Fibroblast of skin of right biceps (primary cell): ENCODE measurements around the gene C21orf58.
A peak's percentile ranks its signal among the peaks of the same experiment; 100 is the strongest.
"Not testable (repeated sequence)": the region's sequence is repeated elsewhere in the genome, so short reads cannot be mapped to it uniquely, and the experiment has no call there.

Experiments used
- DNase-seq: peaks from one replicate; pipeline ENCODE4 v3.0.0-alpha.2; 2013

C21orf58 gene

GRCh38 chr21:46322351-46323226, 1.1 kb downstream of the C21orf58 start:
- peak; percentile 40 for DNase-seq

GRCh38 chr21:46320331-46320801, 3.3 kb downstream of the C21orf58 start:
- DNase-seq: no peak

- no peak for DNase-seq
Measured at GRCh38 chr21:46319186-46319585, 4.5 kb downstream of the C21orf58 start.

GRCh38 chr21:46318464-46318845, 5.2 kb downstream of the C21orf58 start:
- no peak for DNase-seq

GRCh38 chr21:46317710-46318463, 5.8 kb downstream of the C21orf58 start:
- no peak for DNase-seq

GRCh38 chr21:46316708-46317324, 6.9 kb downstream of the C21orf58 start:
- DNase-seq: no peak

GRCh38 chr21:46314441-46315020, 9.1 kb downstream of the C21orf58 start:
- no peak for DNase-seq

- DNase-seq: no peak
Measured at GRCh38 chr21:46312949-46313348, 10.7 kb downstream of the C21orf58 start.

- DNase-seq: no peak
Measured at GRCh38 chr21:46311568-46311967, 12.1 kb downstream of the C21orf58 start.

- not testable (repeated sequence) for DNase-seq
Measured at GRCh38 chr21:46310260-46310659, 13.4 kb downstream of the C21orf58 start.

GRCh38 chr21:46308431-46308830, 15.2 kb downstream of the C21orf58 start:
- DNase-seq: no peak

- peak; percentile 43 for DNase-seq
Measured at GRCh38 chr21:46307625-46308024, 16.0 kb downstream of the C21orf58 start.

- DNase-seq: no peak
Measured at GRCh38 chr21:46304955-46305354, 18.7 kb downstream of the C21orf58 start.

GRCh38 chr21:46304437-46304836, 19.2 kb downstream of the C21orf58 start:
- DNase-seq: no peak

- DNase-seq: no peak
Measured at GRCh38 chr21:46301759-46302158, 21.9 kb downstream of the C21orf58 start.

GRCh38 chr21:46299167-46299566, 24.5 kb downstream of the C21orf58 start:
- no peak for DNase-seq

GRCh38 chr21:46297338-46298271, 26.1 kb downstream of the C21orf58 start:
- DNase-seq: peak; percentile 38

- DNase-seq: peak; percentile 90
Measured at GRCh38 chr21:46295996-46296752, 27.5 kb downstream of the C21orf58 start.

- peak; percentile 84 for DNase-seq
Measured at GRCh38 chr21:46295177-46295770, 28.4 kb downstream of the C21orf58 start.

GRCh38 chr21:46294647-46295176, 29.0 kb downstream of the C21orf58 start:
- peak; percentile 66 for DNase-seq
